ENCODE data around the gene CACNA1G. TPM values are rescaled to one million over a fixed set of nuclear protein-coding genes. Genes with fewer than 3 reads are reported as not detected.

CACNA1G gene
- total and polyA plus RNA-seq, 9 of the 15 experiments (the other 6 are each of a cell fraction or from before 2014, with no cell fraction given): 0.01 TPM; not detected in 8

- TF ChIP-seq KLF10 (CRISPR knock-in tag; IDR thresholded peaks at IDR 0.05) (no peak), ZNF586 (CRISPR knock-in tag; conservative IDR thresholded peaks at IDR 0.05) (no peak)
Observed at GRCh38 chr17:50662632-50663225, 102.2 kb downstream of the CACNA1G start (continued).

GRCh38 chr17:50663812-50664374, 103.4 kb downstream of the CACNA1G start:
- FAIRE-seq (no peak), ATAC-seq (no peak), DNase-seq (ENCODE audit: extremely low read depth in 1 of 4, low spot score in 3 of 4) (no peak)
- in situ Hi-C loops (cut with MboI): no loop called here
- ChIA-PET POLR2A (interaction anchor here (1.0 kb wide), 1 partner anchor 22 kb away, joined by 3 read pairs; no protein-coding TSS in a partner anchor), CTCF (ENCODE audit: low intra/inter-chr PET ratio) (no interaction called here)
- H3K9me3 ChIP-seq (replicated peaks; ENCODE audit: control insufficient read depth, insufficient read depth, low read depth, low read length): no peaks in the 10 kb centered on the region
- intact Hi-C loops (cut with micrococcal nuclease): no loop called here
- no peaks in the 10 kb centered on the region for H3K79me2 ChIP-seq (ENCODE audit: control insufficient read depth, insufficient read depth, low read length)
- peak overlapping the region in 1 of 2 experiments; percentile 0; a peak in 1 of 4 replicates for H3K9ac ChIP-seq (ENCODE audit: insufficient read depth in 1 of 2, low read depth in 2 of 2, low read length in 2 of 2)
- no peak overlapping the region; the same call in 2 of the 3 replicates for H3K27ac ChIP-seq (ENCODE audit: extremely low read depth, low read depth, low read length)
- peaks cover 53 to 56% of the 10 kb centered on the region in 2 experiments for H3K4me1 ChIP-seq (replicated peaks in 1 of 2; ENCODE audit: control insufficient read depth in 2 of 2, insufficient read depth in 2 of 2, low read length in 2 of 2)
- peak overlapping the region; percentile 81; the same call in 1 of the 2 replicates for H2AFZ ChIP-seq (ENCODE audit: low read depth, low read length)
- H3K4me3 ChIP-seq: no peak overlapping the region
- no TSS peak for BruUV-seq (replicated peaks)
- H4K20me1 ChIP-seq (replicated peaks; ENCODE audit: control insufficient read depth, insufficient read depth, low read length): no peaks in the 10 kb centered on the region
- WGBS (ENCODE audit: insufficient coverage, low coverage, missing lambda C conversion rate): 71% methylated on average over 10 of the region's 10 CpGs
- TF ChIP-seq ZNF121 (CRISPR knock-in tag; conservative IDR thresholded peaks at IDR 0.05) (peak; percentile 55; the same call in 1 of the 2 replicates), TGIF2 (CRISPR knock-in tag; IDR thresholded peaks at IDR 0.05) (no peak)
- H3K36me3 ChIP-seq (ENCODE audit: control insufficient read depth, insufficient read depth, low read length): no peaks in the 10 kb centered on the region
- H3K4me2 ChIP-seq (ENCODE audit: insufficient read depth, low read length): no peak overlapping the region
- no peaks in the 10 kb centered on the region; a peak in 1 of 5 replicates for H3K27me3 ChIP-seq (ENCODE audit: control insufficient read depth in 2 of 2, insufficient read depth in 2 of 2, low read length in 2 of 2)
- peaks cover 8% of the 10 kb centered on the region for H3K9me1 ChIP-seq (ENCODE audit: control insufficient read depth, insufficient read depth, low read length)
